Activated CD8-positive, alpha-beta memory T cell treated with anti-CD3 and anti-CD28 coated beads, Interleukin-2, amount 10 ng/mL, durations not matched to agents 7 days and 5 days (primary cell): ENCODE data around the gene SCAMP4. TPM values are rescaled to one million over a fixed set of nuclear protein-coding genes. Genes with fewer than 3 reads are reported as not detected.

Experiments
- ATAC-seq: fragments of 150-1000 bp; cut with Tn5 transposase; one replicate; pipeline ENCODE4 v1.10.0; 2021; ENCODE audit warnings: moderate library complexity
- CTCF ChIA-PET: fragments of 350-600 bp; sonication (Branson Sonifier 250); formaldehyde crosslinking; loops from one replicate; lab custom pipeline; 2021; ENCODE audit warnings: antibody characterized with exemption; lab: Charles Lee
- DNase-seq: peaks from one replicate; pipeline ENCODE4 v3.0.0-alpha.2; 2020
- H3K27ac Mint-ChIP-seq: one replicate; pipeline ENCODE4 v1.8.0; 2021; ENCODE audit warnings: mild to moderate bottlenecking, mixed read lengths
- H3K27me3 Mint-ChIP-seq: one replicate; pipeline ENCODE4 v1.8.0; 2021; ENCODE audit warnings: mixed read lengths
- H3K36me3 Mint-ChIP-seq: one replicate; pipeline ENCODE4 v1.8.0; 2021; ENCODE audit warnings: mild to moderate bottlenecking, mixed read lengths
- H3K4me1 Mint-ChIP-seq: one replicate; pipeline ENCODE4 v1.8.0; 2021; ENCODE audit warnings: mixed read lengths
- H3K4me3 Mint-ChIP-seq: one replicate; pipeline ENCODE4 v1.8.0; 2021; ENCODE audit warnings: mild to moderate bottlenecking, moderate library complexity, mixed read lengths
- H3K9me3 Mint-ChIP-seq: one replicate; pipeline ENCODE4 v1.8.0; 2022; ENCODE audit warnings: low read depth, mixed read lengths
- total RNA-seq, 2 experiments: library from RNA; stranded (reverse); gene quantifications; one replicate each; pipeline ENCODE4 v1.2.3, GENCODE V29; 2021

SCAMP4 gene
- total RNA-seq, 2 experiments from 2014 or later = 32.9 to 34.8 TPM

GRCh38 chr19:1970003-1970805 is 65.0 kb downstream of the SCAMP4 start:
- no peaks in the 10 kb centered on the region for H3K27me3 Mint-ChIP-seq
- ATAC-seq = no peak
- H3K4me1 Mint-ChIP-seq = peaks cover 18% of the 10 kb centered on the region
- DNase-seq = no peak
- no peaks in the 10 kb centered on the region for H3K9me3 Mint-ChIP-seq
- no peak overlapping the region for H3K4me3 Mint-ChIP-seq
- H3K36me3 Mint-ChIP-seq = peaks cover 4% of the 10 kb centered on the region
- CTCF ChIA-PET = no interaction called here
- H3K27ac Mint-ChIP-seq = no peak overlapping the region

GRCh38 chr19:1970806-1971502 is 65.8 kb downstream of the SCAMP4 start:
- DNase-seq (no peak), ATAC-seq (no peak)
- CTCF ChIA-PET = no interaction called here
- Mint-ChIP-seq H3K27ac (no peak overlapping the region), H3K4me3 (no peak overlapping the region), H3K27me3 (no peaks in the 10 kb centered on the region), H3K36me3 (peaks cover 4% of the 10 kb centered on the region), H3K4me1 (peaks cover 17% of the 10 kb centered on the region), H3K9me3 (no peaks in the 10 kb centered on the region)

GRCh38 chr19:1974381-1975161 is 69.4 kb downstream of the SCAMP4 start:
- no peak for ATAC-seq
- H3K36me3 Mint-ChIP-seq = peaks cover 7% of the 10 kb centered on the region
- H3K27me3 Mint-ChIP-seq = no peaks in the 10 kb centered on the region
- no peaks in the 10 kb centered on the region for H3K9me3 Mint-ChIP-seq
- H3K27ac Mint-ChIP-seq = no peak overlapping the region
- CTCF ChIA-PET = interaction anchor here (1.1 kb wide), 1 partner anchor 46 kb away, joined by 3 read pairs; no protein-coding TSS in a partner anchor
- peaks cover 3% of the 10 kb centered on the region for H3K4me1 Mint-ChIP-seq
- no peak for DNase-seq
- no peak overlapping the region for H3K4me3 Mint-ChIP-seq

GRCh38 chr19:1975162-1975480 is 69.9 kb downstream of the SCAMP4 start:
- CTCF ChIA-PET = interaction anchor here (1.1 kb wide), 1 partner anchor 47 kb away, joined by 3 read pairs; no protein-coding TSS in a partner anchor
- no peak overlapping the region for H3K27ac Mint-ChIP-seq
- H3K4me1 Mint-ChIP-seq = peaks cover 3% of the 10 kb centered on the region
- no peak for DNase-seq
- no peaks in the 10 kb centered on the region for H3K27me3 Mint-ChIP-seq
- no peak for ATAC-seq
- H3K4me3 Mint-ChIP-seq = no peak overlapping the region
- no peaks in the 10 kb centered on the region for H3K9me3 Mint-ChIP-seq
- H3K36me3 Mint-ChIP-seq = peaks cover 4% of the 10 kb centered on the region

Other genes starting within 250 kb of the SCAMP4 start
- gene ONECUT3, start 151.9 kb upstream of the SCAMP4 start, total RNA-seq = not detected
- gene ATP8B3, start 93.1 kb upstream of the SCAMP4 start, total RNA-seq = 10 to 100 TPM in 1 of 2 experiments, 1 to 10 TPM in 1; 7.3 to 21.8 TPM
- gene REXO1, start 56.9 kb upstream of the SCAMP4 start, total RNA-seq = 10 to 100 TPM; 58.4 to 68.4 TPM
- gene KLF16, start 41.8 kb upstream of the SCAMP4 start, total RNA-seq = 10 to 100 TPM; 22.6 to 28.1 TPM
- 100 to 1,000 TPM; 156 to 189 TPM for gene ABHD17A, start 19.9 kb upstream of the SCAMP4 start, total RNA-seq
- gene ADAT3, start within 50 bp of the SCAMP4 start, total RNA-seq = 10 to 100 TPM in 1 of 2 experiments, 1 to 10 TPM in 1; 9.3 to 11.4 TPM
- gene CSNK1G2, start 35.8 kb downstream of the SCAMP4 start, total RNA-seq = 100 to 1,000 TPM; 114 to 129 TPM
- 10 to 100 TPM; 37.4 to 52.7 TPM for gene BTBD2, start 110.3 kb downstream of the SCAMP4 start, total RNA-seq
- gene MKNK2, start 145.8 kb downstream of the SCAMP4 start, total RNA-seq = 100 to 1,000 TPM; 196 to 201 TPM
- gene MOB3A, start 190.9 kb downstream of the SCAMP4 start, total RNA-seq = 100 to 1,000 TPM; 200 to 202 TPM
- gene IZUMO4, start 191.5 kb downstream of the SCAMP4 start, total RNA-seq = 10 to 100 TPM in 1 of 2 experiments, 1 to 10 TPM in 1; 7.2 to 10.1 TPM
- gene AP3D1, start 246.2 kb downstream of the SCAMP4 start, total RNA-seq = 100 to 1,000 TPM; 110 to 127 TPM